Measurements from ENCODE around the gene CXCL10.

- TF ChIP-seq, protein P1, sequence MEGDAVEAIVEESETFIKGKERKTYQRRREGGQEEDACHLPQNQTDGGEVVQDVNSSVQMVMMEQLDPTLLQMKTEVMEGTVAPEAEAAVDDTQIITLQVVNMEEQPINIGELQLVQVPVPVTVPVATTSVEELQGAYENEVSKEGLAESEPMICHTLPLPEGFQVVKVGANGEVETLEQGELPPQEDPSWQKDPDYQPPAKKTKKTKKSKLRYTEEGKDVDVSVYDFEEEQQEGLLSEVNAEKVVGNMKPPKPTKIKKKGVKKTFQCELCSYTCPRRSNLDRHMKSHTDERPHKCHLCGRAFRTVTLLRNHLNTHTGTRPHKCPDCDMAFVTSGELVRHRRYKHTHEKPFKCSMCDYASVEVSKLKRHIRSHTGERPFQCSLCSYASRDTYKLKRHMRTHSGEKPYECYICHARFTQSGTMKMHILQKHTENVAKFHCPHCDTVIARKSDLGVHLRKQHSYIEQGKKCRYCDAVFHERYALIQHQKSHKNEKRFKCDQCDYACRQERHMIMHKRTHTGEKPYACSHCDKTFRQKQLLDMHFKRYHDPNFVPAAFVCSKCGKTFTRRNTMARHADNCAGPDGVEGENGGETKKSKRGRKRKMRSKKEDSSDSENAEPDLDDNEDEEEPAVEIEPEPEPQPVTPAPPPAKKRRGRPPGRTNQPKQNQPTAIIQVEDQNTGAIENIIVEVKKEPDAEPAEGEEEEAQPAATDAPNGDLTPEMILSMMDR (IDR thresholded peaks at IDR 0.05 in 8 of 11, conservative IDR thresholded peaks at IDR 0.05 in 3 of 11): no peak
- TF ChIP-seq POLR2AphosphoS5 (IDR thresholded peaks at IDR 0.05): no peak
Observed at GRCh38 chr4:76059750-76060149, 36.5 kb upstream of the CXCL10 start.

Measured in spleen (tissue), 7 donors.